GM21717 (cell line): ENCODE results near the gene SNAPC3.
A peak's percentile ranks its signal among the peaks of the same experiment; 100 is the strongest.
"Not testable (repeated sequence)": the region's sequence is repeated elsewhere in the genome, so short reads cannot be mapped to it uniquely, and the experiment has no call there.

Experiments used
- ATAC-seq: cut with Tn5 transposase; IDR thresholded peaks from one replicate; pipeline ENCODE4 v1.9.1; 2021; ENCODE audit warnings: mild to moderate bottlenecking, moderate library complexity; ENCODE audit not compliant: unreplicated experiment

The SNAPC3 gene

DNA sequence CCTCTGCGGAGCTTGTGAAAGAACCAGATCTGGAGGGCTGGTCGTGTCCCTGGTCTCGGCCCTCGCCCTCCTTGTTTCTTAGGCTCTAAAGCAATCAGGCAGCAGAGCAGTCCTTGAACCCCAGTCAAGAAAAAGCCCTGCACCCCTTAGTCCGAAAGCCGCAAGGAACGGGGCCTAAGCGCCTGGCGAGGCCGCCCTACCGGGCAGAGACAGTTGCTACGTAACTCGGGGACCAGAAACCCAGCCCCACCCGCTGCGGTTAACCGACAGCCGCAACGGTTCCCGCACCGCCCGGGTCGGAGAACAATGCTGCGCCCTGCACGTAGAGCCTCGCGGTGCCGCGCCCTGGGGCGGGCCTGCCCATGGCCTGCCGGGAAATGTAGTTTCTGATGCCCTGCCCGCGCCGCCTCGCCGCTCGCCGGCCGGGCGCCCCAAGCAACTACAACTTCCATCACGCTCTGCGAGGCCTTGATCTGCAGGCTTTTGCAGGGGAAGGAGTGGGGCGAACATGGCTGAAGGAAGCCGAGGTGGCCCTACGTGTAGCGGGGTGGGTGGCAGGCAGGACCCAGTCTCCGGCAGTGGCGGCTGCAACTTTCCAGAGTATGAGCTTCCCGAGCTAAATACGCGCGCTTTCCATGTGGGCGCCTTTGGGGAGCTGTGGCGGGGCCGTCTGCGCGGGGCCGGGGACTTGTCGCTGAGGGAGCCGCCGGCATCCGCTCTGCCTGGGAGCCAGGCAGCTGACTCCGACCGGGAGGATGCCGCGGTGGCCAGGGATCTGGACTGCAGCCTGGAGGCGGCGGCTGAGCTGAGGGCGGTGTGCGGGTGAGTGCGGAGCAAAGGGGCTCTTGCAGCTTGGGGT lies at the start of gene SNAPC3:
TSS of gene SNAPC3 (plus strand) at position 505 of the 859 bp plus-strand sequence. CDS start at position 509, 4 bp downstream.
- ATAC-seq: peak; percentile 98

DNA sequence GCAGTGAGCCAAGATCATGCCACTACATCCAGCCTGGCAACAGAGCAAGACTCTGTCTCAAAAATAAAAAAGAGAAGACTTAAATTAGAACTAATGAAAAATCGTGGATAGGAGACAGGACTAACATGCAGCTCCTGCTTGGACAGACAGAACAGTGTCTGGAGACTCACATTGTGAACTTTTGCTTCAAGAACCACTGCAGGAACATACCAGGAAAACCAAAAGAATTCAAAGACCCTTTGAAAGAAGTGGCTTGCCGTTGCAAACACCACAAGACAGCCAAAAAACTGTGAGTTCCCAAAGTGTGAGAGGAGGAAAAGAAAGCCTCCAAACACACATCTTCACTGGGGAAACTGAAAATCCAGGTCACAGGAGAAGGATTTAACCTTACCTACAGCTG lies 48.8 kb upstream of the SNAPC3 start:
- no peak for ATAC-seq

DNA sequence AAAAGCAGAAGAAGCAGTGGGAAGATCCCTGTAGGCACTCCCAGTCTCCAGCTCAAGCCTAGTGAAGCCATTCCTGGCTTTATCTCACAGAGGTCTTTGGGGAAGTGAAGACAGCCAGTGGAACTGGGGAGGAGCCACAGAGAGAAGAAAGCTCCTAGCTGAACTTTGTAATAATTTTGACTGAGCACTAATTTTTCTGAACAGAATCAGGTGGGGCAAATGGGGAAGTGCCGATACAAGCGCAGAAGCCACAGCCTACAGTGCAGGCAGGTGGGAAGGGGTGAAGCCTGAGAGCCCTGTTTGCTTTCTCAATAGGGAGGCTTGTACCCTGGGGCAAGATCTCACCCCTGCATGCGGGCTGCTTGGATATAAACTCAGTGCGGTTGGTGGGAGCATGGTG lies 48.4 kb upstream of the SNAPC3 start:
- no peak for ATAC-seq

DNA sequence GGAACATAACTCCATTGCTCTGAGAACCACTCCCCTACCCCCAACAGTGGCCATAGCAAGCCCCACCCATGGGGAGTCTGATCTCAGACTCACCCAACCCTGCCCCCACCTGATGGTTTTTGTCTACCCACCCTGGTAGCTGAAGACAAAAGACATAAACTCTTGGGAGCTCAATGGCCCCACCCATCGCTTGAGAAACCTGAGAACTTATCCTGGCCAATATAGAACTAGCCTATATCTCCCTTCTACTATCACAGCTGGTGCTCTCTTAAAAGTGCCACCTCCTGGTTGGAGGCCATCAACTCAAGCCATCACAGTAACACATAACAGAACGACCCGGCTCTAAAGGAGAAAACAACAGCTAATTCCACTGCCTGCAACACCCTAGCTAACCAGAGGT lies 47.9 kb upstream of the SNAPC3 start:
- no peak for ATAC-seq

DNA sequence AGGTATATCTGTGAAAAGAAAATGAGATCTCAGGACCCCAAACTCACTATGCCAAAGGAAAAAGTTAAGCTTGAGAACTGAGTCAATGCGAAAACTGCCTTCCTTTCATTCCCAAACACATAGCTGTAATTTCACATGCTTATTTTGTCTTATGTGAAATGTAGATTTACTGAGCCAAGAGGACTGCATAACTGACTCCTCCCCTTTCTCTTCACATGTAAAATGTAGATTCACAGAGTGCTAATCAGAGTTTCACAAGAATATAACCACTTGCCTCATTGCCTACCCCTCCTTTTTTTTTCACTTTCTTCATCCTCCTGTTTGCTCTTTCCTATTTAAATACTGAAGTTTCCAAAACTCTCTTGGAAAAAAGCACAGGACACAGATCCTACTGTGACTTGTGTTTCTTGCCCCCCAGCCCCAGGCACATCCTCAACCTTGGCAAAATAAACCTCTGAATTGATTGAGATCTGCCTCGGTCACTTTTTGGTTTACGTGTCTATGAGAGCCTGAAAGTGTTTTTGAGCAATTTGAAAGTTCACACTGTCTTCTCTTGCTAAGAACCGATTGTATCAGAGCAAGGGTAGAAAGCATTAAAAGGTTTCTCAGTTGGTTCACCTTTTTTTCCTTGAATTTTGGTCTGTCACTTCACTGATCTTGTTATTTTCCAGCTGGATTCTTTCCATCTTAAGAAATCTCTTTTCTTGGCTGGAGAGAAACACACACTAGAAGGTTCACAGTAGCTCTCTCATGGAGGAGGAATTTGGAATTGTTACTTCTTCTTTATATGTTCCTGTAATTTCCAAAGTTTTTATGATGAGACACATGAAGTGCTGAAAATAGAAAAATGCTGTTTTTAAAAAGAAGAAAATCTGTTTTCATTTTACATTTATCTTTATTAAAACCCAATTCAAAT lies 44.8 kb upstream of the SNAPC3 start:
- ATAC-seq: no peak

DNA sequence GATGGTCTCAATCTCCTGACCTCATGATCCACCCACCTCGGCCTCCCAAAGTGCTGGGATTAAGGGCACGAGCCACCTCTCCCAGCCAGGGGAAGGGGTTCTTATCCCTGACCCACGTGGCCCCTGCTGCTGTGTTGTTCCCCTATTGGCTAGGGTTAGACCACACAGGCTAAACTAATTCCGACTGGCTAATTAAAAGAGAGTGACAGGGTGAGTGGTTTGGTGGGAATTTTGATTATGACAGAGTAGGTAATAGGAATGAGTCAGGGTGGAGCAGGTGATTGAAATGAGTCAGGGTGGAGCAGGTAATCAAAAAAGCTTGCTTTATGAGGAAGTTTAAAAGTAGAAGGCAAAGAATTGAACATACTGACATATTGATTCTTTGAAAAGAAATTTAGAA lies 43.4 kb upstream of the SNAPC3 start:
- not testable (repeated sequence) for ATAC-seq

DNA sequence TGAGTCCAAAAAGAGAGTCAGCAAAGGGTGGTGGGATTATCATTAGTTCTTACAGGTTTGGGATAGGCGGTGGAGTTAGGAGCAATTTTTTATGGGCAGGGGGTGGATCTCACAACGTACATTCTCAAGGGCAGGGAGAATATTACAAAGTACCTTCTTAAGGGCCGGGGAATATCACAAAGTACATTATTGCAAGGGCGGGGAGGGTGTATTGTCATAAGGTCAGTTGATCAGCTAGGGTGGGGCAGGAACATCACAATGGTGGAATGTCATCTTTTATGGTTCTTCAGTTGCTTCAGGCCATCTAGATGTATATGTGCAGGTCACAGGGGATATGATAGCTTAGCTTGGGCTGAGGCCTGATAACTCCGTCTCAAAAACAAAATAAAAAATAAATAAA lies 42.8 kb upstream of the SNAPC3 start:
- ATAC-seq: not testable (repeated sequence)

DNA sequence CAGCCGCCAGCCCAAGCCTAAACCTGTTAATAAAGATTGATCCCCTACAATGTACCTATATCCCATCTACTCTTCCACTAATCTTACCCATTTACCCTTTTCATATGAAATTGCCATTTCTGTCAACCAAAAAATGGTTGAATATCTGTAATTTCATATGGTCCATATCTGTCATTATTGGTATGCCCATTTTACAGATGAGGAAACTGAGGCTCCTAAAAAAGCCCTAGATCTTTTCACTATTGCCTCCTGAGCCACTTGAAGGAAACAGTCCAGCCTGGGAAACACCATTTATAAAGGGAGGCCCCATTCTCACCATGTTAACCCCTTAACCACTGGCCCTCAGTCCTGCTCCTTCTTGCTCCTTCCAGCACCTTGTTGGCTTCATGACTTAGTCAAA lies 41.2 kb upstream of the SNAPC3 start:
- ATAC-seq: no peak

DNA sequence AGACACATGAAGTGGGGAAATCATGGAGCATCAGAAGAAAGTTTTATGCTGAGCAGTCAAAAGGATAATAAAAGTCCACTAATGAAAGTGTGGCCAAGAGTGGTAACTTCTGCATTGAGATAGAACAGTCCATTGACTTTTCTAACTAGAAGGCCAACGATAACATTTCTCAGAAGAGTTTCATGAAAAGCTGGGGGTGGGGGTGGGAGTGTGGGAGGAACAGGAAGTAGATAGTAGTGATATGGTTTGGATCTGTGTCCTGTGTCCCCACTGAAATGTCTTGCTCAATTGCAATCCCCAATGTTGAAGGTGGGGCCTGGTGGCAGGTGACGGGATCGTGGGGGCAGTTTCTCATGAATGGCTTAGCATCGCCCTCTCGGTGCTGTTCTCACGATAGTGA lies 36.2 kb upstream of the SNAPC3 start:
- no peak for ATAC-seq

DNA sequence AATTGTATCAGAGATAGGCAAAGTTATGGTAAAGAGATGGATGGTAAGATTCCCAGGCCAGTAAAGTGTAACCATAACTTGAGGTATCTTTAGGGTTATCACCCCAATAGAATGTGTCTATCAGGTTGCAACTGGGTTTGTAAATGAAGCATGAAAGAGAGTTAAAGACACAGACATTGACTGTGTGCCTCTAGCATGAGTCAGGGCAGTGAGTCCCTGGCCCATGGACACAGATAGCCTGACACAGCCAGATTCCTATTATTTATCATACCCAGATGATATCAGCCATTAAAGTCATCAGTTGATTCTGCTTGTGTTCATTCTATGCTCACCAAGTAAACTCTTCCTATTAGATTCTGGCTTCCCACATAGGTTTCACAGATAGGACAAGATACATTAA lies 33.5 kb upstream of the SNAPC3 start:
- no peak for ATAC-seq

DNA sequence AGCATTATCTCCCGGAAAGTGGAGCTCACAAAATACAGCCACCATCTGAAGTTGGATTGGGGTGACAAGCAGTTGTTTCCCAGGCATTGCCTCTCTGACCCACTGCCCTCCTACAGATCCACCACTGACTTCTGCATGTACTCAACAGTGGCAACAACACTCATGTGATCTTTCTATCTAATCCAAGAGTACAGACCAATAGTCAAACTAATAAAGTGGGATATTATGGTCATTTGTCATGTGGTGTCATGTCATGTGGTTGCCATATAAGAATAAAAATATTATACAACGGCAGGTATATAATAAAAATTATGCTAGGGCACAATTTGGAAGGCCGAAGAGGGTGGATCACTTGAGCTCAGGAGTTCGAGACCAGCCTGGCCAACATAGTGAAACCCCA lies 33.0 kb upstream of the SNAPC3 start:
- no peak for ATAC-seq

DNA sequence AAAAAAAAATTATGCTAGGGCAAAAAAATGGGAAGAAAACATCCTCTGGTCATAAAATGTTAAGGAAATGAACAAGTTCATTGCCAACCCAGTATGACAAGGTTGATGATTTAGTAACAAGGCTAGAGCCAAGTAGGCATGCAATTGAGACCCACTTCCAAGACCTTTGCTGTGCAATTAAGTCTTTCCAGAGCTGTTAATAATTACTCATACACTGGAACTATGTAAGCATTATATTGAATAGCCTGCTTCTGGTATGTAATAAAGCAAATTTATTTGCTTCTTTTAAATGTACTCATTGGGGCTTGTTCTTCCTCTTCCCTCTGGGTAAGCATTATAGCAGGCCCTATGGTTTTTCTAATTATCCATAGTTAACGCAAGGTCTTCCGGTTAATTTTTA lies 32.5 kb upstream of the SNAPC3 start:
- no peak for ATAC-seq

DNA sequence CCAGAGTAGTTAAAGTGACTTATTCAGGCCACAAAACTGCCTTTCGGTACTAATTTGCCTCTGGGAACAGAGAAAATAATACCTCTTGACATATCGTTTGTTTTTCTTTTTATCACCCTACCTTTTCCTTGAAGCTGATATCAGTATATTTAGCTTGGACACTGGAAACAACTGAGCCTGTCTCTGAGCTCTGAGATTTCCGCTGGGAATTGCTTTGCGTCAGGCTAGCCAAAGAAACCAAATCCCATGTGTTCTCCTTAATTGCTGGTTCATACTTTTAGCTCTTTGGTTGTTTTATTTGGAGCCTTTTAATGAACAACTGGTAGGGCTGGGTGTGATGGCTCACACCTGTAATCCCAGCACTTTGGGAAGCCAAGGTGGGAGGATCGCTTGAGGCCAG lies 30.3 kb upstream of the SNAPC3 start:
- ATAC-seq: no peak

DNA sequence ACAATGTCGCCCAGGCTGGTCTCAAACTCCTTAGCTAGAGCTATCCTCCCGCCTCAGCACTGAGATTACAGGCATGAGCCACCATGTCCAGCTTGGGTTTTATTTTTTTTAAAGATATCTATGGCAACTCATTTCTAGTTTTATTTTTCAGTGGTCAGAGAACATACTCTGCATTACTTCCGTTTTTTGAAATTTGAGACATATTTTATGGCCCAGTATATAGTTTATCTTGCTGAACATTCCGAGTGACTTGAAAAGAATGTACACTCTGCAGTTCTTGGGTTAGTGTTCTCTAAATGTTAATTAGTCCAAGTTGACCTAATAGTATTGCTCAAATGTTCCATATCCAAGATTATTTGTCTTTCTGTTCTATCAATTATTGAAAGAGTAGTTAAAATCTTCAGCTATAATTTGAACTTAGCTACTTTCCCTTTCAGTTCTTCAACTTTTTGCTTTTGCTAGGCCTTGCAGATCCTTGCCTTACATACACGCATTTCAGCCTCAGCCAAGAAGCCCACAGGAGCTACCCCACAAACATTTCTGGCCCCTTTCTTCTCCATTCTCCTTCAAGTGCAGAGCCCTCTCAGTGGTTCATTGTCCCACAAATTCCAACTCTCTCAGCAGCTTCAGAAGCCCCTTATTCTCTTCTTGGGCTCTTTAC lies 22.3 kb upstream of the SNAPC3 start:
- ATAC-seq: no peak

DNA sequence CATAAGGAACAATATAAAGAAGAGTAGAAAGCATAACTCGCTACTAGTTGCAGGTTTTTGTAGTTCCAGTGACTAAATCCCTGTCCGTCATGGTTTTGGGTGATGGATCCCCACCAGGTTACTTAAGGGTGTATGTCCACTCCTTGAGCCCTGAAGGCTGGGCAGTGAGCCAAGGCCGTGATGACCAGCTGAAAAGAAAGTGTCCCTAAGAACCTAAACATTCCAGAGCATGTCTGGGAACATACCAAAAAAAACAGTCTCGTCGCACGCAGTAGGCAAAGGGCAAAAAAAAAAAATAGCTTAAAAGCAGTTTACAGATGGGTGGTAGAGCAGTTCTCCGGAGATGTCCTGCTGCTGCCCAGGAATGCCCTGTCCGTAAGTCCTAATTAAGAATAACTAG lies 21.4 kb upstream of the SNAPC3 start:
- no peak for ATAC-seq

DNA sequence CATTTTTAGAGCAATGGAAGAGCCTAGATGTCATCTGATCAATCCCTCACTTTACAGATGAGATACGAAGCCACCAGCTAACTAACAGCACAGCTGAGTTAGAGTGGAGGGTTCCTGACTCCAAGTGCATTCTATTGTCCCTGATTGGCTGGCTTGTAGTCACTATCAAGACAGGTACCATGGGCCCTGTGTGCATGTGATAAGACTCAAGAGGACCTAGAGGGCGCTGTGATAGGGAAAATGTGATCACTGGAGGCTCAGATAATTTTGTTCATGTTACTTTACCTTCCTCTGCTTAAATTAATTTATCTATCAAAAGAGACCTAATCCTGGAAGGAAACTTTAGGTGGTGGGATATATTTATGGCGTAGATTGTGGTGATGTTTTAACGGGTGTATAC lies 19.5 kb upstream of the SNAPC3 start:
- no peak for ATAC-seq

DNA sequence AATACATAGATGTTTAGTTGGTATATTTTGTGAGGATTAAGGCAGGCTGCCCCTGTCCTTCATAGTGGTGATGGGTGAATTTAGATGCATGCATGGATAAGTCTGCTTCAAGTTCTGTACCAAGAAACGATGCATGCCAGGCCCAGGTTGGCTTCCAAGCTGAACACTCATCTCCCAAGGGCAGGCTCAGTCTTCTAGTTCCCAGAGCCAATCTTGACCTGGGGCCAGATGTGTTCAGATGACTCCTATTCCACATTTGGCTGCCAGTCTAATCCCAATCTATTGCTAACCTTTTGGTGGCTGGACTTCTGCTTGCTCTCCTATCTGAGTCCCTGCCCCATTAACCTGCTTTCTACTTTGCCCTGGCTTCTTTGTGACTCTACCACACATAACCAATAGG lies 18.5 kb upstream of the SNAPC3 start:
- no peak for ATAC-seq

DNA sequence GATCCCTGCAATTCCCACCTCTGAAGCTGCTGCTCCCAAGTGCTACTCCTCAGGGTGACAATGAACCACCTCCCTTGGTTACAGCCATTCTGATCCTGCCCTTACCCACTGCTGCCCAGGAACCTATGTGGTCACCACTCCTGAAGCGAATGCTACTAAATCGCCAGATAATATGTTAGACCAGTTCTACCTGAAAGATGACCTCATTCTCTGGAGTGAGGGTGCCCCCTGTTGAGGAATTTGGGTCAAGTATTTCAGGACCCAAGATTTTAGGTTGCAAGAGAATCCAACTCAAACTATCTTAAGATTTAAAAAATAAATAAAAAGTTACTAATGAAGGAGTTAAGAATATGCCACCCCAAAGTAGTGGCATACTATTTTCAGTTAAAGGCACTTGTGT lies 5.8 kb upstream of the SNAPC3 start:
- ATAC-seq: no peak

DNA sequence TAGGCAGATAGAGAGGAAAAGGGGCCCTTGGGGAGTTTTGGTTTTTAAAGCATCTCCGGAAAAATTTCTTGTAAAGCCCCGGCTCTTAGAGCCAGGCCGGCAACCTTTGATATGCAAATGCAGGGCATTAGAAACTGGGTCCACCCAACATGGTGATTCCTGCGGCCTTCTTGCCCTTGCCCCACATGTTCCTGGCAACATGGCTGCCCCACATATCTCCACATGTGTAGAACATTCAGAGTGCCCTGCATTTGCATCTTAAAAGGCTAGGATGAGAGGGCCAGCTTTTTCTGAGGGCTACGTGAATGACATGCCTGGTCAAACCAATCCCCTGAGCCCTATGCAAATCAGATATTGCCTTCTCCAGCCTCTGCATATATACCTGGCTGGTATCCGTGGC lies 5.0 kb upstream of the SNAPC3 start:
- no peak for ATAC-seq

DNA sequence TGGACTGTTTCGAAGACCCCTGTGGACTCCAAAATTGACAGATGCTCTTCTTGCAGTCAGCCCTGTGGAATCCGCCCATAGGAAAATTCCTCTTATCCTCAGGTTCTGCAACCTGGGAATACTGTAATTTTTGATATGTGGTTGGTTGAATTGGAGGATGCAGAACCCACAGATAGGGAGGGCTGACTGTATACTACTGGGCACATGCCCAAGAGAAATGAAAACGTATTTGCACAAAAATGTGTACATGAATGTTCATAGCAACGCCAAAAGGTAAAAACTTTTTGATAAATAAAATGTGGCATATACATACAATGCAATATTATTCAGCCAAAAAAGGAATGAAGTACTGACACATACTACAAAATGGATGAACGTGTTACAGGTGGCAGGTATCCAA lies 1.9 kb upstream of the SNAPC3 start:
- no peak for ATAC-seq

DNA sequence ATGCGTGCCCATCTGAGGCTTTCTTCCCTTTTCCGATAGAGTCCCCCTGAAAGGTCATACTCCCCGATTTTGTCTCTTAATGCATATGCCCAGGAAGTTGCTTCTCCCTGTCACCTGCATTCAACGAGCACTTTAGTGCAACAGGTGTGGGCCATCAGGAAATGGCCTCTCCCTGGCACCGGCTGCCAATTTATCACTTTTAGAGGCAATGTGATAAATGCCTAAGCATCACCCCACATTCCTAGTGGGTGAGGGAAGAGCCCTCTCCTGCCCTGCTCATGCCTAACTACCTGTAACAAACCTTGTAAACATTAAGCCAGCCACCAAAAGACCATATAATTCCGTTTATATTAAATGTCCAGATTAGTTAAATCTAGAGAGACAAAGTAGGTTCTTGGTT lies 1.1 kb upstream of the SNAPC3 start:
- ATAC-seq: no peak

DNA sequence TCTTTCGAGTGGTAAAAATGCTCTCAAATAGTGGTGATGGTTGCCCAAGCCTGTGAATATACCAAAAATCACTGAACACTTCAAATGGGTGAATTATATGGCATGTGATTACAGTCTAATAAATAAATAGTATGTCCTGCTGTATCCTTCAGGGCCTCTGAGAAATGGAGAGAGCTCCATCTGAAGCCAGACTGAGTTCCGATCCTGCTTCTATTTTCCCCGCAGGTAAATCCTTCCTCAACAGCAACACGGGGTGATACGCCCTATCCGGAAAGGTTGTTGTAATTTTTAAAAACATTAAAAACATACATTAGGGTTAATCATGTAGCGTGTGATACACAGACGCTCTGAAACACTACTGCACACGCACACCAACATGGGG lies 695 bp upstream of the SNAPC3 start:
- ATAC-seq: no peak
